OCI-M2 (cell line): Measurements from ENCODE around the gene PZP.

Experiments used
- DNase-seq: peaks from one replicate; lab custom pipeline; 2025; ENCODE audit not compliant: unreplicated experiment; lab: John Stamatoyannopoulos, UW

Gene PZP

DNA sequence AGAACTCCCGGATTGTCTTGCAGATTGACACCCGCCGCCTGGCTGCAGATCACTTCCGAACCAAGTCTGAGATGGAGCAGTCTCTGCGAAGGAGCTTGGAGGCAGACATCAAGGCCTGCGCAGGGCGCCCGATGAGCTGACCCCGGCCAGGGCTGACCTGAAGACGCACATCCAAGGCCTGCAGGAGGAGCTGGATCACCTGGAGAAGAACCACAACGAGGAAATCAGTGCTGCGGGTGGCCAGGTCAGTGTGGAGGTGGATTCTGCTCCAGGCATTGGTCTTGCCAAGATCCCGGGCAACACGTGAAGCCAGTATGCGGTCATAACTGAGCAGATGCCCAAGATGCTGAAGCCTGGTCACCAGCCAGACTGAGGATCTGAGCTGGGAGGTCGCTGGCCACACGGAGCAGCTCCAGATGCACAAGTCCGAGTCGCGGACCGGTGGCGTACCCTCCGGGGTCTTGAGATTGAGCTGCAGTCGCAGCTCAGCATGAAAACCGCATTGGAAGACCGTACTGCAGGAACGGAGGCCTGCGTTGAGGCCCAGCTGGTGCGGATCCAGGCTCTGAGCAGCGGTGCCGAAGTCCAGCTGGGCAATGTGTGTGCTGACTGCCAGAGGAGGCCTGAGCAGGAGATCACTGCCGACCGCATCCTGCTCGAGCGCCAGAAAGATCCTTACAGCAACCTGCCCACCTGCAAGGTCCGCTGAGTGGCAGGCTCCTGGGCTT is 80.1 kb downstream of the PZP start:
- DNase-seq, result no peak

DNA sequence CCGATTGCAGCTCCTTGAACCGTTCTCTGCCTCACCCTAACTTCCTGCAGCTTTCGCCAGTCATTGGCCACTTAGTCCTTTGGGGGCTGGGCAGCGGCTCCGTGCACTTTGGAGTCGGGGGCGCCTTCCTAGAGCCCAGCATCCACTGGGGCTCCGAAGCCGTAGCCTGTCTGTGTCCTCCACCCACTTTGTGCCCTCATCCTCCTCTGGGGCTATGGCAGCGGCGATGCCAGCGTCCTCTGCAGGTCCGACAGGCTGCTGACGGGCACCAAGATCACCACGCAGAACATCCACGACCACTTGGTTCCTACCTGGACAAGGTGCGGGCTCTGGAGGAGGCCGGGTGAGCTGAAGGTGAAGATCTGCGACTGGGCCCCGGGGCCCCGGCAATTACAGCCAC is 80.7 kb downstream of the PZP start:
- DNase-seq, result no peak

DNA sequence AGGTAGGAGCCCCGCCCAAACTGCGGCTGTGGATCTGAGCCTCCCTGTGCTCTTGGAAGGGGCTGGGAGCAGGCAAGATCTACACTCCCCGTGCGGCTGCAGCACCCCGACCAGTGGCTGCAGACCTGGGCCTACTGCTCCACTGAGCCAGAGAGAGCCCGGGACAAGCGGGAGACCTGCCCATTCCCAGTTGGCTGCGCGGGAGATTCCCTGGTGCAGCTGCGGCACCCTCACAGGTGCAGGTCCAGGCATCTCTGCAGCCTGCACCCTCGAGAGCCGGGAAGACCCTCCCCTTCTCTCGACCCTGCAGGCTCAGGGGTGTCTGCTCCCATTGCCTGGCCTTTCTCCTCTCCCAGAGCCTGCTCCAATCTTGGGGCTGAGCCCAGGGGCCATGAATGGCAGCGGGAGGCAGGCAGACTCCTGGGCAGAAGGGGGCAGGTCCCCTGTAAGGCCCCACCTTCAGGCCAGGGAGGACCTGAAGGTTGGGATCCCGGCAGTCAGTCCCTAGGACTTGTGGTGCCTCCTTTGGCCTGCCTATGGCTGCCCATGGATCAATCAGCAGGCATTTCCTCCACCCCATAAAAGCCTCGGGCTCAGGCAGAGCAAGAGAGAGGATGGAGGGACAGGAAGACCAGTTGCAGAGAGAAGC is 83.7 kb downstream of the PZP start:
- DNase-seq, result no peak

DNA sequence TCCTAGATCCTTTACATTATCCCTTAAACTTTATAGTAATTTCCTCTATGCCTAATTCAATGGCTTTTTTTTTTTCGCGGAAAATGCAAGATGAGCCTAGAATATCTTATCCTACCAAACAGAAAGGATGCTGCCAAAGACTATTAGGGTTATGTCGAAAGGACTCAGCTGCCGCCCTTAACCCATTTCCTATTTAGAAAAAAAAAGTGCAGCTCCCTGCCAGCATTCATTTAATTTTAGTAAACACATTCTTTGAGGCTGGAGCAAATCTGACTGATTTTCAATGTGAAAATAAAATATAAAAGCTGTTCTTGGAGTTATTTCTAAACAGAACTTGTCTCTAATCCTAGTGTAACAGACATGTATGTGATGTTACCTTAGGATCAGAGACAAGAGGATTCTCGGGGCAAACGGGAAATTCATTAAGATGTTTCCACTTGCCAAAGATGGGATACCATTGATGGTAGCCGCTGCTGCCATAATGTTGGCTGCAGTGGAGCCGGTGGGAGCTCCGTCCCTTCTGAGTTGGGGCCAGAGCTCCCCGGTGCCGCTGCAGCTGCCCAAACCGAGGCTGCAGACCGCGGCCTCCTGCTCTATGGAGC is 84.3 kb downstream of the PZP start:
- DNase-seq, result no peak

DNA sequence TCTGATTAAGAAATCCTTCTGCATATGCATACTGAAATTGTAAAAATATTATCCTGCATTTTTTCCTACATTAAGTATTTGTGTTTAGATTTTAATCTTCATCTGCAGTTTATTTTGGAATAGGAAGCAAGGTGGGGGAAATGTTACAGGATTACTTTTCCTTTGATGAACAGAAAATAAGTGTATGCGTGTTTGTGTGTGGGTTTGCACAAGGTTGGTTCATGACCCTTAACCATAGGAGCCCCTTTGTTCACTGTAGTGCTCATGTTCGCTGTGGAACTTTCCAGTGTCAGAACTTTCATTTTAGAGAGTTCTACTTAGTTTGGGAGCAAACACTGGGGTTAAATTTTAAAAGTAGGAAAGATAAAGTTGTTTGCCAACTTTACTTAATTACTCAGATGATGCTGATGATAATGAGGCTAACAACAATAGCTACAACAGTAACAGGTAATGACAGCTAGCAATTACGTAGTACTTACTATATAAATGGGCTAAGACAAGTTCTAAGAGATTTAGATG is 86.0 kb downstream of the PZP start:
- no peak for DNase-seq

DNA sequence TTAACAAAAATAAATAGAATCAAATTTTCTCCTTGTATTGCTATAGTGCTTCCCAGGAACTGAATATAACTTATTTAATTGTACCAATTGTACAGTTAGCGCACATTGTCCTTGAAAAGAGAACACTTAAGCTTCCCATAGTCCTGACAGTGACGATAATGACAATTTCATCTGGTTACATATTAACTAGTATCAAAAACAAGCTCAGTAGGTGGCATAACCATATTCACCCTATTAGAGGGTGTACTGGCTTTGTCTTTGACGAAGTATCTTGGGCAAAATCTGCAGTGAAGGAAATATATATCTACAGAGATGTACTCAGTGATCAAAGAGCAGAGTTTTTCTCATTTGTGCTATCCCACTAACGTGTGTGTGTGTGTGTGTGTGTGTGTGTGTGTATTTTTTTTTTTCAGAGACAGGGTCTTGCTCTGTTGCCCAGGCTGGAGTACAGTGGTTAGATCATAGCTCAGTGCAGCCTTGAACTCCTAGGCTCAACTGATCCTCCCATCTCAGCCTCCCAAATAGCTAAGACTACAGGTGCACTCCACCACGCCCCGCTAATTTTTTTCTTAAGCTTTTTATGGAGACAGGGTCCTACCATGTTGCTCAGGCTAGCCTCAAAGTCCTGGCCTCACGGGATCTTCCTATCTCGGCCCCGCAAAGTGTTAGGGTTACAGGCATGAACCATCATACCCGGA is 87.6 kb downstream of the PZP start:
- no peak for DNase-seq

DNA sequence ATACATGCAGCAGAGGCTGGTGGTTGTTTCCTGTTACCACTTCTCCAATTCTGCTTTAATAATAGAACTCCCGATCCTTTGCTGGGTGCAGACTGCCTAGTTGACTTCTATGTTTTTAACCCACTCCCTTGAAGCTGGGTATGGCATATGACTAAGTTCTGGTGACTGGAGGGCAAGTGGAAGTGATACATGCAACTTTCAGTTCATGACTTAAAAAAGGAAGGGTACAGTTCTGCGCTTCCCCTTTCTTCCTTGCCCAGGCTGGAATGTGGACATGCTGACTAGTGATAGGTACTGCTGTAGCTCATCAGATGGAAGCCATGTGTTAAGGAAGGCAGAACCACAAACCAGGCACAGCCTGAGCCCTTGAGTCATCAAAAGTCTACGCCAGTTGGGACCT is 90.0 kb downstream of the PZP start:
- peak; percentile 9 for DNase-seq

DNA sequence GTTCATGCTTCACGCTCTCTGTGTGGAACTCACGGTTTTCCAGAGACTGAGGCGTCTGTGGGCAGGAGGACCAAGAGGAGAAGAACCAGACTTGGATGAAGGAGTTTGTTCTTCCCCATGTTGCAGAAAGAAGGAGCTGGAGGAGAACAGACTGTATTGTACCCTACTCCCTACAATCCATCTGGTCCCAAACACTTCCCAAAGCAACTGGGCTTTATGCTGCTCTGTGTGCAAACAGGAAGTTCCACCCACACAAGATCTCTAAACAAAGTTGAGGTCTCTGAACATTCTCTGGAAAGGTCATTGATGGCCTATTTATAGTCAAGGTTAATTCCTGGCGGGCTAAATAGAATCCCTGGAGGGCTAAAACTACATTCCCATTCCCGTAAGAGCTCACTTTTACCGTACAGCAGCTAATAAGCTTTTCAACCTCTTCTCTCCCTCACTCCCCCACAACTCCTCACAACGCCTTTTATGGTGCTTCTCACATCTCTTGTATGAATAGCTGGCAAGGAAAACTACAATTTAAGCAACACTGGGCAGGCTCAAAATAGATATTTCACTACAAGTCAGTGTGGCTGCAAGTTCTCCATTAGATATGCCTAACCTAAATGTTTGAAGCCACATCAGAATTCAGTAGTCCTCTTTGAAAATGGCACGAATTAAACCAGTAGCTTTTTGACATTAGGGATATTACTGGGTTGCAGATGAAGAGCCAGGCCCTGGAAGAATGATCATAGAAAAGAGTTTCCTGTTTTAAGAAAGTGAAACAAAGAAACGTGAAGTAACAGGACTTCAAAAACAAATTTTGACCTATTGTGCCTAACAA is 92.2 kb downstream of the PZP start, which contains the start of gene A2M:
A2M (minus strand) TSS at position 189 of the 829 bp plus-strand sequence; CDS start at position 119, 70 bp downstream.
- DNase-seq, result no peak

DNA sequence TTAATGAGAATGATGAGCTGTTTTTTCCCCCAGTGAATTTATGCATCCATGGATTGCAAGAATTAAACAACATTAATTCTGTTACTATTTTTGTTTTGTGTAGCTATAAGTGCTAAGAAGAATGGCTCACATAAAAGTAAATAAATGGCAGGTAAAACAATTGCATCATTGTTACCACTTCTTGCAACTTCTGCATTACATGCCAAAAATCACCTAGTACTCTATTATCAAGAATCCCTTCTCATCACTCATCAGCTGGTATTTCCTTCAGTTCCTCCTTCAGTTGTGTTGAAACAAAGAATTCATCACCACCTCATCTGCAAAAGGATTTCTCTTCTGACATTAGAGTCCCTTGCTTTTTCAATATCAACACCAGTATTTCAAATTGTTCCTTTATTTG is 93.2 kb downstream of the PZP start:
- DNase-seq, result no peak

DNA sequence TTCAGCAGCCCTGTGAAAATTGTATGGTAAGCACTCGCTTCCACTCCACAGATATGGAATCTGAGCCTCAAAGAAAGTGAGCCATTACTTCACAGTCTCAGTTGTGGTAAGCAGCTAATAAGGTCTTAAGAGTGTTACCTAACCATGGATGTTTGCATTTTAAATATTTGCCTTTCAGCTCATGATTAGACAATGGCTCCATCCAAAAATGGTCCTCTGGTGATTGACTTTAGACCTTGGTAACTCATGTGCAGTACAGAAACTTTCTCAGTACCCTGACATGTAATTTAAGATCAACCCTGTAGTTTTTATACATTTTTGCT is 94.2 kb downstream of the PZP start:
- DNase-seq, result no peak

DNA sequence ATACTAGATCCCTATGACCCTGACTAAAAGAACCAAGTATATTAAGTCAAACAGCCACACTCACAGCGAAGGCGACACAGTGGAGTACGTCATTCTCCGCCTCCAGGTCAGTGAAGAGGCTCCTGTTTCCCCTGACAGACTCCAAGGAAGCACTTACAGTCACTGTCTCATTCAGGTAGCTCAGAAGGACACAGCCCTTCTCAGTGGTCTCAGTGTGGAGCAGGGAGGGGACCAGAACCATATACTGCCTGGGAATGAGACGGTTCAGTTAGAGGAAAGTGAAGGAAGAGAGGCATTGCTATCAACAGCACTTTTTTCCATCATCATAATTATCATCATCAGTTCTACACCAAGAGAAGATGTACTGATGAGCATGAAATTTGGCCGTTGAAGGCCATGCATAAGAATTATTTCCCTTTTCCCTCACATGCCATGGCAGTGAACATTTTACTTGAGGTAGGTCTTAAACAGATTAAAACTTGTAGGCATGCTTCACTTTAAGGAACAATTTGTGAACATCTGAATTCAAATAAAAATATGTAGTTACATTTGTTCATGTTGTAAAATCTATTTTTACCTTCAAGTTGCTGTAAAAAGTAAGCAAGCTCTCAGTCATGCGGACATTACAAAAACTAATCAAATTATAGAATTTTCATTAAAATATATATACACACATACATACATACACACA is 94.8 kb downstream of the PZP start:
- no peak for DNase-seq

DNA sequence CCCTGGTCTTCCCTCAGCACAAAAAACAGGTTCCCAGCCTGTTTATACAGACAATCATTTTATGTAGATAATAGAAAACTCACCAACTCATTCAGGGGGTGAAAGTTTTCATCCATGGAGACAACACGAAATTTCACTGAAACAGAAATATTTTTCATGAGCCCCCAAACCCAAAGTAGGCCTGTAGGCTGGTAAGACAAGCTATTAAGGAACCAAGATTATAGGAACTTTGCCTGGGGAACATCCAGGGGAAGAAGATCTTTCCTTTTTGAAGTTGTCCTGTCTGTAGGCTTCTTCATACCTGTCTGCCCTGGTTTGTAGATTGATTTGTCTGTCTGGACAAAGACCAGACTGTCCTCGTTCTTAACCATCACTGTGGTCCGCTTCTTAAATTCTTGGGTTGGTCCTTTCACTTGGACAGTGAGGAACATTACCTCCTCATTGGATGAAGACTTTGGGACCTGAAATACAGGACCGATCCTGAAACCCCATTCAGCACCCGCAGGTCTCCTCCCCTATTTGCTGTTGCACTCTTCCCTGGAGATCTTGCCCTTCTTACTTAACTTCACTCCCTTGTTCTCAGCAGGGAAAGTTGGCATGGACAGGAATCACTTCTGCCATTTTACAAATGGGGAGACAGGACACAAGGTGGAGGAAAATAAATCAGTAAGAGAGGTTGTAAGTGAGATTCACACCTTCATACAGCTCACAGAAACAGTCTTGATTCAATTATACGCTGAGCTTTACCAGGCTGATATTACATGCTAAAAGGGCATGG is 95.9 kb downstream of the PZP start:
- no peak for DNase-seq

DNA sequence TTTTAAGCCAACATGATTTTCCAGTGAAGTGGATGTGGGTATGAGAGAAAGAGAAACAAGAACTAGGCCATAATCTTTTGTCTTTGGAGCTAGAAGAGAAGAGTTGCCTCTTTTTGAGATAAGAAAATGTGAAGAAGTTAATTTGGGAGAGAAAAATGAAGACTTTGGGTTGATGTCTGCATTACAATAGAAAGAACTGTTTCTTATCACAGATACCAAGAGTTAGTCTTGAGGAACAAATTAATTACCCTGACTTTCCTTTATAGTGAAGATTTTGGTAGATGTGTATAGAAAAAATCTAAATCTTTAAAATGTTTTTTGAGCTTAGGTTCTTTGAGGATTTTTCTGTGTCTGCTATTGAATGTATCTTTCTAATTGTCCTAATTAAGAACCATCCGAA is 96.7 kb downstream of the PZP start:
- no peak for DNase-seq

DNA sequence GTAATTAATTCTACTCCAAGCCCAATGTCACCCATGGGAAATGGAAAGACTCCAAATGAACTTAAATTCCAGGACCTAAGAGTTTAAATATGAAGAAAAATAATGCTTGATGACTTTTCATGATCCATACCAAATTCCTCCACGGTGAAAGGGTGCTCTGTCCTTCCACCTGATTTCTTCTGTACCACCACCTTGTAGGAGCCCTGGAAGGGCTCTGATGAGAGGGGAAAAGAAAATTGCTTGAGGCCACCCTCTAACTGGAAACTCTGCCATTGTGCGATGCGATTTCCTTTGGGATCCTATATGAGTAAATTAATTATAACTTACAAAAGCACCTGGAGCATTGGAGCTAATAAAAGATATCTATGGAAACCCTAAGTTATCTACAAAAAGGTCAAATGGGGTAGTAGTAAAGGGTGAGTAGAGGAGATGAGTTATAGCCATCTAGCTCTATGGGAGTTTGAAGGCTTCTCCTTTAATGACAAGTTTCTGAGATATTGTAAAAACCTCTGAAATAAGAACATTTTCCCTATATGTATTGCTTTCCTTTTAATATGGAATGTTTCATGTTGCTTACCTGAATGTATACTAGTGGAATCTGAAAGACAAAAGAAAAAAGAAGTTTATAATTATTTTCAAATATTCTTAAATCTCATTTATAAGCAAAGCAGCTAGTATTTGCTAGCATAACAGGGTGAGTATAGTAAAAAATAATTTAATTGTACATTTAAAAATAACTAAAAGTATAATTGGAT is 98.3 kb downstream of the PZP start:
- DNase-seq, result no peak

DNA sequence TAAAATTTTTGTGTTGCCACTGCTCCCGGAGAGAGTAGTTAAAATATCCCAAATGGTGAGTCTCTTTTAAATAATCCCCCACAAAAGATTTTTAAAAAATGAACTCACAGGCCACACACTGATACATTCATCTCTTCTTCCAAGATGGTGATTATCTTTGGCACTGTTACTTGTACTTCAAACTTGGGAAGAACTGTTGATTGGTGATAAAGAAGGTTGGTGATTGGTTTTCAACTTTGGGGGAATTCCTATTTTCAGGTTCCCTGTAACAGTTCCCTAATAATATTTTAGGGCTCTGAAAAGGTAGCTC is 99.0 kb downstream of the PZP start:
- DNase-seq, result no peak

DNA sequence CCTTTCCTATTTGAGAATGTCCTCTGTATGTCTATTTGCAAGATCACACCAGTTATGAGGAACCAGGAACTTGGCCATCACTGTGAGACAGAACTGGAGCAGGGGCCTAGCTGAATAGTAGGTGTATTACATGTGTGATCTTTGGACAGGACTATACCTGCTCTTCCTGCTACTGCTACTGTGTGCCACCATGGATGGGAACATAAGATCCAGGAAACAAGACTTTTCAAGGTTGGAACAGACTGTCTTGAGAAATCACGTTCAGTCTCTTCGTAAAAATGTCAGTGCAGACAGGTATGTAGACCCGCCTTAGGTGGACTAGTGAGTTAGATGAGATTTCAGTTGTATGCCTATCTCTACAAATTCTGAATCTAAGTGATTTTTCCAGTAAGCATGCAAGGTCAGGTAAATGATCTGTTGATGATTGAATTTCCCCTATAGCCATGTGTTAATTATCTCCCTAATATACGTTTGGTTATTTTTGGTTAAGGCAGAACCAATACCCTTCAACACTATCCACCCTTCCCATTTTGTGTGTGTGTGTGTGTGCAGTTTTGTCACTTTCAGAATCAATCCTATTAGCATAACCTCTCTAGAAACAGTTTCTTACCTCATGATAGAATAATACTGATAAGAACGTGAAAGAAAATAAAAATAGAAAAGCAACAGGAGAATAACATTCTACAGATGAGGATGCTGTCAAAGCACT is 99.5 kb downstream of the PZP start:
- DNase-seq, result no peak

DNA sequence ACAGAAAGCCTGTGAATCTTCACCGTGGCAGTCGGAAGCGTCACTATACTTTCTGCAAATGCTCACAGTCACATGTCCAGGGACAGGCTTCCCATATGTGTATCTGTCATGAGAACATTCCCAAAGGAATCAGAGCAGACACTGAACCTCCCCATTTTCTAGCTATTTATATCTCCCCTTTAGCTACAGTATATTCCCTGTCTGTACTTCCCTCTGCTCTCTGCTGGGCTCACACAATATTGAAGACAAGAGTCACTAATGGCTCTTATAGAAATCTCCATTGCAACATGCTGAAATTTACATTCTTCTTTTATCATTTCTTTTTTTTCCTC is 100.7 kb downstream of the PZP start:
- DNase-seq, result no peak
